HL-60 (cell line): ENCODE measurements around the gene PLRG1.

Experiments used
- DNase-seq, 2 experiments: peaks; one replicate each; pipeline ENCODE4 v3.0.0-alpha.2; 2010 to 2020; ENCODE audit warnings: low read depth in 1 of 2, low spot score in 1 of 2
- H3K27ac ChIP-seq: fragments of 250-450 bp; sonication (Bioruptor Pico); replicated peaks from 2 replicates; pipeline ENCODE4 v1.5.1; 2020; ENCODE audit warnings: mild to moderate bottlenecking, moderate library complexity
- H3K27me3 ChIP-seq: fragments of 250-450 bp; sonication (Bioruptor Pico); 2 replicates; pipeline ENCODE4 v1.5.1; 2021; ENCODE audit warnings: mild to moderate bottlenecking, moderate library complexity; ENCODE audit not compliant: insufficient read depth, poor library complexity, severe bottlenecking
- H3K4me3 ChIP-seq: replicated peaks from 2 replicates; pipeline ENCODE4 v1.5.1; 2011; ENCODE audit warnings: mild to moderate bottlenecking, control low read depth, low read length; ENCODE audit not compliant: insufficient read depth
- GABPA ChIP-seq: IDR thresholded peaks from 2 replicates; pipeline ENCODE4 v1.6.1; 2012; ENCODE audit warnings: low read depth
- POLR2AphosphoS5 ChIP-seq: IDR thresholded peaks from 2 replicates; pipeline ENCODE4 v1.6.1; 2012; ENCODE audit warnings: low read depth
- REST ChIP-seq: IDR thresholded peaks from 2 replicates; pipeline ENCODE4 v1.6.1; 2012; ENCODE audit warnings: low read depth; ENCODE audit not compliant: insufficient replicate concordance
- SPI1 ChIP-seq: IDR thresholded peaks from 2 replicates; pipeline ENCODE4 v1.6.1; 2012; ENCODE audit warnings: low read depth, mild to moderate bottlenecking, borderline replicate concordance
- TF ChIP-seq, protein P1 (sequence below): IDR thresholded peaks from one replicate; pipeline ENCODE4 v1.5.1; 2011; ENCODE audit warnings: low read length, control low read depth, inconsistent platforms; ENCODE audit not compliant: insufficient read depth

The PLRG1 gene

DNA sequence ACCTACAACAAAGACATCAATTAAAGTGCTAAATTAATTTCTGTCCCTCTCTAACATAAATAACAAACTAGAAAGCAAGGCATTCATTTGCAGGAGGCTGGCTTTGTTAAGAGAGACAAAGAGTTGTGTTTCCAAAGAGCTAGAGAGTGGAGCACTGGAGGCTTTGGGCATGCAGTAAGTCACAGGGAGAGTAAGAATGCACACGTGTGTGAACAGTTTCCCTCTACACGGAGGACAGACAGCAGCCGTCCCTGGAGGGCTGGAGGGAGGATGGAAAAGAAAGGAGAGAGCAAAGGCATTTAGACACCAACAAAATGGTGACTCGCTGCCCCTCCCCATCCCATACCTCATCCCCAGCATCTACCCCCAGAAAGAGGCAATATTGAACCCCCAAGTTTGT, 38.2 kb downstream of the PLRG1 start:
- Histone ChIP-seq H3K27ac (no peak overlapping the region), H3K4me3 (no peak overlapping the region), H3K27me3 (no peaks in the 10 kb centered on the region)
- DNase-seq: no peak
- TF ChIP-seq GABPA (no peak), POLR2AphosphoS5 (no peak), REST (no peak)
- TF ChIP-seq, protein P1, sequence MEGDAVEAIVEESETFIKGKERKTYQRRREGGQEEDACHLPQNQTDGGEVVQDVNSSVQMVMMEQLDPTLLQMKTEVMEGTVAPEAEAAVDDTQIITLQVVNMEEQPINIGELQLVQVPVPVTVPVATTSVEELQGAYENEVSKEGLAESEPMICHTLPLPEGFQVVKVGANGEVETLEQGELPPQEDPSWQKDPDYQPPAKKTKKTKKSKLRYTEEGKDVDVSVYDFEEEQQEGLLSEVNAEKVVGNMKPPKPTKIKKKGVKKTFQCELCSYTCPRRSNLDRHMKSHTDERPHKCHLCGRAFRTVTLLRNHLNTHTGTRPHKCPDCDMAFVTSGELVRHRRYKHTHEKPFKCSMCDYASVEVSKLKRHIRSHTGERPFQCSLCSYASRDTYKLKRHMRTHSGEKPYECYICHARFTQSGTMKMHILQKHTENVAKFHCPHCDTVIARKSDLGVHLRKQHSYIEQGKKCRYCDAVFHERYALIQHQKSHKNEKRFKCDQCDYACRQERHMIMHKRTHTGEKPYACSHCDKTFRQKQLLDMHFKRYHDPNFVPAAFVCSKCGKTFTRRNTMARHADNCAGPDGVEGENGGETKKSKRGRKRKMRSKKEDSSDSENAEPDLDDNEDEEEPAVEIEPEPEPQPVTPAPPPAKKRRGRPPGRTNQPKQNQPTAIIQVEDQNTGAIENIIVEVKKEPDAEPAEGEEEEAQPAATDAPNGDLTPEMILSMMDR: no peak

DNA sequence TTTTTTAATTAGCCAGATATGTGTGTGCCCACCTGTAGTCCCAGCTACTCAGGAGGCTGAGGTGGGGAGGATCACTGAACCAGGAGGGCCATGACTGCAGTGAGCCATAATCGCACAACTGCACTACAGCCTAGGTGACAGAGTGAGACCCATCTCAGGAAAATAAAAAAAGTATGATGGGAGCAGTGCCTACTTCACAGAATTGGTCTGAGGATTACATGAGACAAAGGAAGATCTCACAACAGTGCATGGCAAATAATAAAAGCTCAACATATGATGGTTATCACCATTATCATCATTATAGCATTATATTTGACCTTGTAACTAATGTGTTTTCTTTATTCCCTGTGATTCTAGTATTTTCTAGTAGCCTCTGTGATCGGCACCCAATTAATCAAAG, 38.7 kb downstream of the PLRG1 start:
- no peak for DNase-seq

DNA sequence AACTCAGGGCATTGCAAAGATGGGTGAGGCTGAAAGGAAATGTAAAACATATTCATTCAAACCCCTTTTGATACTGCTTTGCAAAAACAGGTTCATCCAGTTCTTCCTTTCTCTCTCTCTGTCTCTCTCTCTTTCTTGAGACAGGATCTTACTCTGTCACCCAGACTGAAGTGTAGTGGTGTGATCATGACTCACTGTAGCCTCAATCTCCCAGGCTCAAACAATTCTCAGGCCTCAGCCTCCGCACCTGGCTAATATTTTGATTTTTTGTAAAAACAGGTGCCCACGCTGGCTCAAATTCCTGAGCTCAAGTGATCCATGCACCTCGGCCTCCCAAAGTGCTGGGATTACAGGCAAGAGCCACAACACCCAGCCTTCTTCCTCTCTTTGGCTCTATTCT, 43.0 kb downstream of the PLRG1 start:
- Histone ChIP-seq H3K27ac (no peak overlapping the region), H3K27me3 (peaks cover 4% of the 10 kb centered on the region), H3K4me3 (no peak overlapping the region)
- no peak for DNase-seq
- TF ChIP-seq SPI1: no peak
- TF ChIP-seq POLR2AphosphoS5: no peak
- TF ChIP-seq REST: no peak
- no peak for TF ChIP-seq GABPA
- TF ChIP-seq, protein P1: no peak

More for the DNA sequence above, 38.7 kb downstream of the PLRG1 start:
- Histone ChIP-seq H3K27me3 (no peaks in the 10 kb centered on the region), H3K4me3 (no peak overlapping the region), H3K27ac (no peak overlapping the region)
- no peak for TF ChIP-seq SPI1
- TF ChIP-seq POLR2AphosphoS5: no peak
- no peak for TF ChIP-seq REST
- TF ChIP-seq GABPA: no peak
- TF ChIP-seq, protein P1: no peak
